Fibroblast of pulmonary artery (primary cell): ENCODE measurements around the gene ZDHHC14.
"Not testable (repeated sequence)": the region's sequence is repeated elsewhere in the genome, so short reads cannot be mapped to it uniquely, and the experiment has no call there.

Source experiments
- DNase-seq: peaks from one replicate; pipeline ENCODE4 v3.0.0-alpha.2; 2010; ENCODE audit warnings: low read depth
- H3K4me3 ChIP-seq: replicated peaks from 2 replicates; pipeline ENCODE4 v1.5.1; 2011; ENCODE audit warnings: low read depth, mild to moderate bottlenecking, control low read depth, low read length, moderate library complexity
- TF ChIP-seq, protein P1 (sequence below): IDR thresholded peaks from 2 replicates; pipeline ENCODE4 v1.5.1; 2011; ENCODE audit warnings: mild to moderate bottlenecking, control low read depth, low read length, inconsistent platforms; ENCODE audit errors: missing control alignments

Gene ZDHHC14

DNA sequence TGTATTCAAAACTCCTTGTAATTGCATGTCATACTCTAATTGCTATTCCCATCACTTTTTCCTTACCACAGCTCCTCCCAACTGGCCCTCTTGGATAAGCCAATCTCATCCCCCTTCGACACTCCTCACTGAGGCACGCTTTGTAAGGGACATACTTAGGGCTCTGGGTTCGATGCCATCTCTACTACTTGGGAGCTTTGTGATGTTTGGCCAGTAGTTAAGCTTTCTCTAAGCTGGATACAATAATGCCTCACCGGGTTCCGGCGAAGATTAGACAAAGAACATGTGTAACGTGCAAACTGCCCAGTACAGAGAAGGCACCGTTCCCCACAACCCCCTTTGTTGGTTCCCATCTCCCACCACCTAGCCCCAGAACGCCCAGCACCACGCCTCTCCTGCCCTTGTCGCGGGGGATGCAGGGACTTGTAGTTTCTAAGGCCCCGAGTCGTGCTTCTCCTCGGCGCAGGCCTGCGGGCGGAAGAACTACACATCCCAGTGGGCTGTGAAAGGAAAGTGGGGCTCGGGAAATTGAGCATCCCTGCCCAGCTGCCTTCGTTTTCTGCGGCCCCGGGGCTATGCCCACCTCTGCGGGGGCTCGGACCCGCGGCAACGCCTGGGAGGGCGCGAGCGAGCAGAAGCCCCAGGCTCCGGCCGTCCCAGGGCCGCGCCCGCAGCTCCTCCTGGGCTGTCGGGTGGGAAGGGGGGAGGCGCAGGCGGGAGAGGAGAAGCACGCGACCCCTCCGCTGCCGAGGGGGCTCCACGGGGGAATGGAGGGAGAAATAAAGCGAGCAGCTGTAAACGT is 1.1 kb upstream of the ZDHHC14 start:
- peak overlapping the region; percentile 88 for H3K4me3 ChIP-seq
- peak; percentile 90 for DNase-seq
- TF ChIP-seq, protein P1, sequence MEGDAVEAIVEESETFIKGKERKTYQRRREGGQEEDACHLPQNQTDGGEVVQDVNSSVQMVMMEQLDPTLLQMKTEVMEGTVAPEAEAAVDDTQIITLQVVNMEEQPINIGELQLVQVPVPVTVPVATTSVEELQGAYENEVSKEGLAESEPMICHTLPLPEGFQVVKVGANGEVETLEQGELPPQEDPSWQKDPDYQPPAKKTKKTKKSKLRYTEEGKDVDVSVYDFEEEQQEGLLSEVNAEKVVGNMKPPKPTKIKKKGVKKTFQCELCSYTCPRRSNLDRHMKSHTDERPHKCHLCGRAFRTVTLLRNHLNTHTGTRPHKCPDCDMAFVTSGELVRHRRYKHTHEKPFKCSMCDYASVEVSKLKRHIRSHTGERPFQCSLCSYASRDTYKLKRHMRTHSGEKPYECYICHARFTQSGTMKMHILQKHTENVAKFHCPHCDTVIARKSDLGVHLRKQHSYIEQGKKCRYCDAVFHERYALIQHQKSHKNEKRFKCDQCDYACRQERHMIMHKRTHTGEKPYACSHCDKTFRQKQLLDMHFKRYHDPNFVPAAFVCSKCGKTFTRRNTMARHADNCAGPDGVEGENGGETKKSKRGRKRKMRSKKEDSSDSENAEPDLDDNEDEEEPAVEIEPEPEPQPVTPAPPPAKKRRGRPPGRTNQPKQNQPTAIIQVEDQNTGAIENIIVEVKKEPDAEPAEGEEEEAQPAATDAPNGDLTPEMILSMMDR = no peak

DNA sequence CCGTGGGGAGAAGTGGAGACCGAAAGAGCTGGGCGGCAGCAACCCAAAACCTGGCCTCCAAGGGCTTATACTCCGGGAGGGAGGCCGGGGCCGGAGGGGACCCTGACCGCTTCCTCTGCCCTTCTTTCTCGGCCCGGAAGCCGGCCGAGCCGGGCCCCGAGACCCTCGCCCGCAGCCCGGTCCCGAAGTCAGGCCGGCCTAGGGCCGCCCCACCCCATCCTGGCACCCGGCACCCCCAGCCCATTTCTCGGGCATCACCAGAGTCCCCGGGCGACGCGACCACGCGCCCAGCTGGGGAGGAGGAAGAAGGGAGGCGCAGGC is 572 bp upstream of the ZDHHC14 start:
- peak overlapping the region; percentile 88 for H3K4me3 ChIP-seq
- TF ChIP-seq, protein P1 = no peak
- DNase-seq = no peak

DNA sequence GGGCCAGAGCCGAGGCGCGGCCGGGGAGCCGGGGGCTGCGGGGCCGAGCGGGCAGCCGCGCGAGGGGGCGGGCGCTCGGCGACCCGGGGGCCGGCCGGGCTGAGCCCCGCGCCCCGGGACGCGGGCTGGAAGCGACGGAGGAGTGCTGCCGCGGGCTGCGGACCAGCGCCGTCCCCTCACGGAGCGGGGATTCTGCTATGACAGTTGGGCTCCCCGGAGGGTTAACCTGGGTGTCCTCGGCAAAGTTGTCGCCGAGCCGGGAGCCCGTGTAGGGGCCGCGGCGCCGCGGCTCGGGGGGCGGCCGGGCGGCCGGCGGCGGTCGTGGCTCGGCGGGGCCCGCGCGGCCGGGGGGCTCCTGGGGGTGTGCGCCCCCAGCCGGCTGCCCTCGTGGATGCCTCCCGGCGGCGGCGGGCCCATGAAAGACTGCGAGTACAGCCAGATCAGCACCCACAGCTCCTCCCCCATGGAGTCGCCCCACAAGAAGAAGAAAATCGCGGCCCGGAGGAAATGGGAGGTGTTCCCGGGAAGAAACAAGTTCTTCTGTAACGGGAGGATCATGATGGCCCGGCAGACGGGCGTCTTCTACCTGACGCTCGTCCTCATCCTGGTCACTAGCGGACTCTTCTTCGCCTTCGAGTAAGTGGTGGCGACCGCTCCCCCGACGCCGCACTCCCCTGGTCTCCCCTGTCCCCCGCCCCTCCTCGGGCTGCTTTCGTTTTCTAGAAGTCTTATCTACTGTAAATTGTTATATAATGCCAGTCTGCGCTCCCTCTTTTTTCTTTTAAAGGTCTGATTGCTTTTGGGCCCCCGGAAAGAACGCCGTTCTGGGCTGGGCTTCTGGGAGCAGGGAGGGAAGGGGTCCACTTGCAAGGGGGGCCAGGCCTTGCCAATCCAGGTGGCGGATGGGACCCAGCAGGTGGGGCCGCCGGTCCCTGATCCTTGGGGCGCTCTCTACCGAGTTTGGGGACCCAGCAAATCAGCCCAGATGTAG is 936 bp downstream of the ZDHHC14 start:
- peak overlapping the region; percentile 88 for H3K4me3 ChIP-seq
- TF ChIP-seq, protein P1 = no peak
- DNase-seq = peak; percentile 56

DNA sequence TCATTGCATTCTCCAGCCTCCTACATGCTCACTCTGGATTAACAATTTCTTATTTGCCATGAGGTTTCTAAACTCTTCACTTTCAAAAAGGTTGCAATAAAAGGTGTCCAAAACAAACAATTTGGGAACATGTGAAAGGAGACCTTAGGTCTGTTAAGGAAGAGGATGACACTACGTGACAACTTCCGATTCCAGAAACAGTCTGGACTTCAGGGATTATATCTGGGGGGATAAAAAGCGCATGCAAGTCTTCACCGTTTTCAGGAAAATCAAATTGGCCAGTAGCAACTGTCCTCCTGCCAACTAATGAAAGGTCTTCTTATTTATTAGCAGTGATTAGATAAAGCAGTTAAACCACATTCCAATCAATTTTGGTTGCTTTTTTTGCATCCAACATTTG is 1.8 kb downstream of the ZDHHC14 start:
- no peak for DNase-seq
- peak overlapping the region; percentile 88 for H3K4me3 ChIP-seq
- TF ChIP-seq, protein P1 = no peak

DNA sequence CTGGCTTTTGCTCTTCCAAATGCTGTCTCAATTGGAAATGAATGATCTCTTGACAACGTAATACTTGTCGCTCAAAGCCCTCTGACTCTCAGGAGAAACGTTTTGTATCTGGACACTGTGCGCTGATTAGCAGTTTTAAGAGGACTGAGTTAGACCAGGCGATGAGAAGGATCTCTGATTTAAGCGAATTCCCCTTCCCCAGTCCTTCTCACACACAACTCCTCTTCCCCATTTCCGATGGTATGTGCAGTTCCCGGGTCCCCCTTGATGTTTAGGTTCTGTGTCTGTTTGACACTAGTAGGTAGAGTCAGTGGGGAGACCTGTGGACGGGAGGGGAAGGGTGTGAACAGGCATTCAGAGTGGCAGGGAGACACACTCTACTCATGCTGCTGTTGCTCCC is 2.5 kb downstream of the ZDHHC14 start:
- no peak overlapping the region for H3K4me3 ChIP-seq
- no peak for DNase-seq
- TF ChIP-seq, protein P1 = no peak

DNA sequence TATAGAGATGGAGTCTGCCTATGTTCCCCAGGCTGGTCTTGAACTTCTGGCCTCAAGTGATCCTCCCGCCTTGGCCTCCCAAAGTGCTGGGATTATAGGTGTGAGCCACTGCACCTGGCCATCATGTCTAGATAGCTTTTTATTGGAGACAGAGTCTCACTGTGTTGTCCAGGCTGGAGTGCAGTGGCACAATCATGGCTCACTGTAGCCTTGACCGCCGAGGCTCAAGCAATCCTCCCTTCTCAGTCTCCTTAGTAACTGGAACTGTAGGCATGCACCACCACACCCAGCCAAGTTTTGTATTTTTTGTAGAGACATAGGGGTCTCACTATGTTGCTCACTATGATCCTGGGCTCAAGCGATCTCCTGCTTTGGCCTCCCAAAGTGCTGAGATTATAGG is 4.0 kb downstream of the ZDHHC14 start:
- DNase-seq = not testable (repeated sequence)

DNA sequence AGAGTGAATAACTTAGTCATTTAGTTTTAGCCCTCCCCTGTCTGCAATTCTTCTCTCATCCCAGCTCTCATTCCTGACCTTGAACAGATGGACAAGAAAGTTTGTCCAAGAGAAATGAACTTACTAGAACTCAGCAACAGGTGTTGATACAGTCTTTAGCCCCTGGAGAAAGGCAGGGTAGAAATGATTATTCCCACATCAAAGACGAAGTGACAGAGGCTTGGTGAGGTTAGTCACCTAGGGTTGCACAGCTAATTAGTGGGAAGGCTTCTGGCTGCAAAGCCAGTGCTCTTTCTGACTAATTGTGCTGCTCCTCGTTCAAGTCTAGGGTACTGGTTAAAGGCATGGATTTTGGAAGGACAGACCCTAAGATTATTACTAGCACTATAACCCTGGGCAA is 4.5 kb downstream of the ZDHHC14 start:
- no peak overlapping the region for H3K4me3 ChIP-seq
- DNase-seq = no peak
- TF ChIP-seq, protein P1 = no peak

More for the DNA sequence above, 4.0 kb downstream of the ZDHHC14 start:
- not testable (repeated sequence) for H3K4me3 ChIP-seq
